Measurements from ENCODE around the gene RTP5. TPM values are rescaled to one million over a fixed set of nuclear protein-coding genes. Genes with fewer than 3 reads are reported as not detected.

Gene RTP5
- total RNA-seq, 1 experiment from 2014 or later: not detected

GRCh38 chr2:241884951-241885290, 15.4 kb downstream of the RTP5 start:
- H3K4me3 Mint-ChIP-seq (ENCODE audit: unreplicated experiment): no peak overlapping the region
- H3K36me3 Mint-ChIP-seq (ENCODE audit: insufficient read depth, unreplicated experiment): peaks cover 17% of the 10 kb centered on the region
- no peak for DNase-seq
- no peak for TF ChIP-seq CTCF (IDR thresholded peaks at IDR 0.05; ENCODE audit: insufficient read depth in 1 of 2, low read depth in 1 of 2, low read length in 1 of 2, severe bottlenecking in 1 of 2, unreplicated experiment in 1 of 2)
- H3K4me1 Mint-ChIP-seq (ENCODE audit: low read depth, unreplicated experiment): no peaks in the 10 kb centered on the region
- H3K27ac Mint-ChIP-seq (ENCODE audit: unreplicated experiment): no peak overlapping the region
- Histone ChIP-seq H3K4me1 (peaks cover 4% of the 10 kb centered on the region; the same call in 1 of the 2 replicates), H3K27me3 (replicated peaks; ENCODE audit: control insufficient read depth, insufficient read depth, low read length) (no peaks in the 10 kb centered on the region), H3K36me3 (ENCODE audit: control insufficient read depth, insufficient read depth, low read length) (no peaks in the 10 kb centered on the region), H3K4me3 (ENCODE audit: low read depth, low read length) (no peak overlapping the region), H3K9me3 (no peaks in the 10 kb centered on the region)
- ChIA-PET POLR2A (no interaction called here), CTCF (no interaction called here)
- BruUV-seq (replicated peaks): no TSS peak
- peaks cover 9% of the 10 kb centered on the region for H3K9me3 Mint-ChIP-seq (ENCODE audit: unreplicated experiment)
- no peaks in the 10 kb centered on the region for H3K27me3 Mint-ChIP-seq (ENCODE audit: insufficient read depth, unreplicated experiment)
- intact Hi-C loops (cut with micrococcal nuclease; ENCODE audit: unreplicated experiment): no loop called here

- no peaks in the 10 kb centered on the region for H3K36me3 ChIP-seq (ENCODE audit: control insufficient read depth, insufficient read depth, low read length)
- Mint-ChIP-seq H3K27ac (ENCODE audit: unreplicated experiment) (no peak overlapping the region), H3K27me3 (ENCODE audit: insufficient read depth, unreplicated experiment) (no peaks in the 10 kb centered on the region), H3K36me3 (ENCODE audit: insufficient read depth, unreplicated experiment) (peaks cover 17% of the 10 kb centered on the region), H3K4me1 (ENCODE audit: low read depth, unreplicated experiment) (no peaks in the 10 kb centered on the region), H3K9me3 (ENCODE audit: unreplicated experiment) (peaks cover 9% of the 10 kb centered on the region), H3K4me3 (ENCODE audit: unreplicated experiment) (no peak overlapping the region)
- H3K4me1 ChIP-seq: peaks cover 4% of the 10 kb centered on the region; the same call in 1 of the 2 replicates
- H3K4me3 ChIP-seq (ENCODE audit: low read depth, low read length): no peak overlapping the region
- CTCF ChIA-PET: no interaction called here
- intact Hi-C loops (cut with micrococcal nuclease; ENCODE audit: unreplicated experiment): no loop called here
- BruUV-seq (replicated peaks): no TSS peak
- POLR2A ChIA-PET: no interaction called here
- no peak for TF ChIP-seq CTCF (IDR thresholded peaks at IDR 0.05; ENCODE audit: insufficient read depth in 1 of 2, low read depth in 1 of 2, low read length in 1 of 2, severe bottlenecking in 1 of 2, unreplicated experiment in 1 of 2)
- no peaks in the 10 kb centered on the region for H3K9me3 ChIP-seq
- H3K27me3 ChIP-seq (replicated peaks; ENCODE audit: control insufficient read depth, insufficient read depth, low read length): no peaks in the 10 kb centered on the region
- no peak for DNase-seq
Observed at GRCh38 chr2:241885291-241885945, 15.9 kb downstream of the RTP5 start.

- POLR2A ChIA-PET: no interaction called here
Observed at GRCh38 chr2:241885946-241886643, 16.6 kb downstream of the RTP5 start.

More at GRCh38 chr2:241885946-241886643, 16.6 kb downstream of the RTP5 start:
- Histone ChIP-seq H3K36me3 (ENCODE audit: control insufficient read depth, insufficient read depth, low read length) (no peaks in the 10 kb centered on the region), H3K9me3 (no peaks in the 10 kb centered on the region), H3K4me1 (peaks cover 4% of the 10 kb centered on the region; the same call in 1 of the 2 replicates), H3K4me3 (ENCODE audit: low read depth, low read length) (no peak overlapping the region), H3K27me3 (replicated peaks; ENCODE audit: control insufficient read depth, insufficient read depth, low read length) (no peaks in the 10 kb centered on the region)
- CTCF ChIA-PET: no interaction called here
- no peak overlapping the region for H3K4me3 Mint-ChIP-seq (ENCODE audit: unreplicated experiment)
- H3K4me1 Mint-ChIP-seq (ENCODE audit: low read depth, unreplicated experiment): no peaks in the 10 kb centered on the region
- no TSS peak for BruUV-seq (replicated peaks)
- DNase-seq: no peak
- TF ChIP-seq CTCF (IDR thresholded peaks at IDR 0.05; ENCODE audit: insufficient read depth in 1 of 2, low read depth in 1 of 2, low read length in 1 of 2, severe bottlenecking in 1 of 2, unreplicated experiment in 1 of 2): no peak
- peaks cover 9% of the 10 kb centered on the region for H3K9me3 Mint-ChIP-seq (ENCODE audit: unreplicated experiment)
- peaks cover 13% of the 10 kb centered on the region for H3K36me3 Mint-ChIP-seq (ENCODE audit: insufficient read depth, unreplicated experiment)
- H3K27me3 Mint-ChIP-seq (ENCODE audit: insufficient read depth, unreplicated experiment): no peaks in the 10 kb centered on the region
- H3K27ac Mint-ChIP-seq (ENCODE audit: unreplicated experiment): no peak overlapping the region
- intact Hi-C loops (cut with micrococcal nuclease; ENCODE audit: unreplicated experiment): no loop called here
